ENCODE measurements around the gene DIS3L.
"Not testable (repeated sequence)": the region's sequence is repeated elsewhere in the genome, so short reads cannot be mapped to it uniquely, and the experiment has no call there.

Gene DIS3L

GRCh38 chr15:66293419-66294156, at the start of gene DIS3L:
Gene DIS3L (plus strand): TSS chr15:66293568. CDS start chr15:66293597, 29 bp downstream.
- DNase-seq (ENCODE audit: low read depth in 2 of 2) = peak; percentile 29 to 35

- DNase-seq (ENCODE audit: low read depth in 2 of 2) = not testable (repeated sequence)
Measured at GRCh38 chr15:66245832-66246231, 47.5 kb upstream of the DIS3L start.

- no peak for DNase-seq (ENCODE audit: low read depth in 2 of 2)
Measured at GRCh38 chr15:66246937-66247336, 46.4 kb upstream of the DIS3L start.

- DNase-seq (ENCODE audit: low read depth in 2 of 2) = no peak
Measured at GRCh38 chr15:66249605-66250174, 43.7 kb upstream of the DIS3L start.

GRCh38 chr15:66251065-66251789, 42.1 kb upstream of the DIS3L start:
- DNase-seq (ENCODE audit: low read depth in 2 of 2) = no peak

GRCh38 chr15:66251790-66252684, 41.3 kb upstream of the DIS3L start:
- peak in 1 of 2 donors; percentile 12 for DNase-seq (ENCODE audit: low read depth in 2 of 2)

GRCh38 chr15:66252685-66253417, 40.5 kb upstream of the DIS3L start:
- DNase-seq (ENCODE audit: low read depth in 2 of 2) = no peak

- DNase-seq (ENCODE audit: low read depth in 2 of 2) = no peak
Measured at GRCh38 chr15:66253418-66254088, 39.8 kb upstream of the DIS3L start, which contains the start of gene MEGF11. Gene MEGF11 (minus strand): TSS chr15:66253750. CDS start chr15:66128403, 125,347 bp downstream.

GRCh38 chr15:66254089-66254950, 39.0 kb upstream of the DIS3L start:
- no peak for DNase-seq (ENCODE audit: low read depth in 2 of 2)

- DNase-seq (ENCODE audit: low read depth in 2 of 2) = no peak
Measured at GRCh38 chr15:66254951-66255676, 38.3 kb upstream of the DIS3L start.

- no peak for DNase-seq (ENCODE audit: low read depth in 2 of 2)
Measured at GRCh38 chr15:66256692-66257091, 36.7 kb upstream of the DIS3L start.

- DNase-seq (ENCODE audit: low read depth in 2 of 2) = no peak
Measured at GRCh38 chr15:66261056-66261455, 32.3 kb upstream of the DIS3L start.

- DNase-seq (ENCODE audit: low read depth in 2 of 2) = not testable (repeated sequence)
Measured at GRCh38 chr15:66262837-66263236, 30.5 kb upstream of the DIS3L start.

GRCh38 chr15:66264859-66265513, 28.4 kb upstream of the DIS3L start:
- DNase-seq (ENCODE audit: low read depth in 2 of 2) = no peak

GRCh38 chr15:66269326-66270090, 23.9 kb upstream of the DIS3L start:
- no peak for DNase-seq (ENCODE audit: low read depth in 2 of 2)

- DNase-seq (ENCODE audit: low read depth in 2 of 2) = no peak
Measured at GRCh38 chr15:66270932-66271331, 22.4 kb upstream of the DIS3L start.

GRCh38 chr15:66275352-66275751, 18.0 kb upstream of the DIS3L start:
- no peak for DNase-seq (ENCODE audit: low read depth in 2 of 2)

Data from stimulated activated CD8-positive, alpha-beta memory T cell treated with anti-CD3 and anti-CD28 coated beads, Interleukin-7, amount 100 ng/mL, for 1 hour (primary cell).